Ecto neural progenitor cell (in vitro differentiated cells): ENCODE data around the gene IGSF9B.
A peak's percentile ranks its signal among the peaks of the same experiment; 100 is the strongest.
"Not testable (repeated sequence)": the region's sequence is repeated elsewhere in the genome, so short reads cannot be mapped to it uniquely, and the experiment has no call there.

Source experiments
- DNase-seq: peaks from one replicate; pipeline ENCODE4 v3.0.0-alpha.2; 2018; ENCODE audit warnings: low spot score

The IGSF9B gene

GRCh38 chr11:133956650-133957633, at the start of gene IGSF9B:
Gene IGSF9B (minus strand): TSS chr11:133956968. CDS start chr11:133956754, 214 bp downstream.
- DNase-seq: peak; percentile 94

DNA sequence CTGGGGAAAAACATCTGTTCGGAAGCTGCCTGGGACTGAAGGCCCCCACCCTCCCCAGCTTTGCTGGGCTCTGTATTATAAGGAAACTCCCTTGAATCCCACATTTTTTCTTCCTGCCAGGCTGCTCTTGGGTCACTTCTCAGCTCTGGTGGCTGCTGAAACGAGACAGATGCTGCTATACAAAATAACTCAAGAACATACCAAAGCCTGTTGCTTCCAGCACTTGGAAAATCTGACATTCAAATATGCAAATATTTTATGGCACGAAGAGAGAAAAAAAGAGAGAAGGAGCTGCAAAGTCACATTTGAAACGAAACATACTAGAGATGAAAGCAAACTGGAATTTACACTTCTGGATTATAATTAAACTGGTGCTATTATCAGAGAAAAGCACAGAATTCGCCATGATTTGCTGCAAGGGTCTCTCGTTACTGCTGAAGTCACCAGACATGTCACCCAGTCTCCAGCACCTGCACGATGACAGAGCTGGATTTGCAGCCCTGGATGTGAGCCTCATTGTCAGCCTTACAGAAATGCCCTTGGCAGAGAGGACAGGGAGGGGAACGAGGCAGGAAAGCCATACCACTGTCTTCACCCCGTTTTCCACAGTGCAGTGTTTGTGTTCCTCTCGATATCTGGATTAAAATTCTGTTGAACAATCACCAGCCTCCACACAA, 47.9 kb upstream of the IGSF9B start:
- no peak for DNase-seq

- DNase-seq: no peak
These were observed 47.2 kb upstream of the IGSF9B start for GRCh38 chr11:134003792-134004495.

DNA sequence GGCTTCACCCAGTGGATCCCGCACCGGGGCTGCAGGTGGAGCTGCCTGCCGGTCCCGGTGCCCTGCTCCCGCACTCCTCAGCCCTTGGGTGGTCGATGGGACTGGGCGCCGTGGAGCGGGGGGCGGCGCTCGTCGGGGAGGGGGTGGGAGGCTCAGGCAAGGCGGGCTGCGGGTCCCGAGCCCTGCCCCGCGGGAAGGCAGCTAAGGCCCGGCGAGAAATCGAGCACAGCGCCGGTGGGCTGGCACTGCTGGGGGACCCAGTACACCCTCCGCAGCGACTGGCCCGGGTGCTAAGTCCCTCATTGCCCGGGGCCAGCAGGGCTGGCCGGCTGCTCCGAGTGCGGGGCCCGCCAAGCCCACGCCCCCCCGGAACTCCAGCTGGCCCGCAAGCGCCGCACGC, 46.1 kb upstream of the IGSF9B start:
- not testable (repeated sequence) for DNase-seq

GRCh38 chr11:134002338-134002737, 45.6 kb upstream of the IGSF9B start:
- DNase-seq: not testable (repeated sequence)

GRCh38 chr11:134001596-134001995, 44.8 kb upstream of the IGSF9B start:
- DNase-seq: no peak

GRCh38 chr11:134001088-134001487, 44.3 kb upstream of the IGSF9B start:
- no peak for DNase-seq

DNA sequence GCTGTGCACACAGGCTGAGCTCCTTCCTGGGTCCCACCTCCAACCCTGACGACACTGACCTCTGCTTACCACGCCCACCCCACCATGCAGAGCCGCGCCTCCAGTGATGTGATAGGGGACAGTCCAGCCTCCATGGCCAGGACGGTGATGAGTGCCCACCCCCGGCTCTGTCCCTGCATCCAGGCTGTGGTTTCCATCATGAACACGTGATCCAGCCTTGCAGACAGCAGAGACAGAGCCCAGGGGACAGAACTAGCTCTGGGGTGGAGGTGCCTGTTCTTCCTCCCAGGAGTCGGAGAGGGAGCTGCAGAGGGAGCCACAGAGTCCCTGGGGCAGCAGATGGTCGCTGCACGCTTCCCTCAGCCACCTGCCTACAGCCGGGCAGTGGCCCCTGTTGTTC, 42.6 kb upstream of the IGSF9B start:
- no peak for DNase-seq

DNA sequence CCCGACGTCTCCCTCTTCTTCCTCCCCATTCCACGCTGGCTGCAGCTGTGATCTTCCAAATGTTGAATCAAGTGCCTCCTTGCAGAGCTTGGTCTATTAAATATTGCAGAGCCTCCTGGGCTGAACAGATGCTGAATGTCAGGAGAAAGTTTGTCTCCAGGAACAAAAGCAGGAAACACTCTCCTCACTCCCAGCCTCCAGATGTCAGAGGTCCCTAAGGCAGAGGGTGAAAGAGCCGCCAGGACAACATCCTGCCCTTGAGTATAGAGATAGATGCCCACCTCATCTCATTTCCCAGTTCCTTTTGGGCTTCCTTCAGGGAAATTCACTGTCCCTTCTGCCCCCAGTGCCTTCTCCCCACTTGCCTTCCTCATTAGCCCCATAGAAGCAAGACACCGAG, 40.8 kb upstream of the IGSF9B start:
- no peak for DNase-seq

- no peak for DNase-seq
These were observed 39.9 kb upstream of the IGSF9B start for GRCh38 chr11:133996671-133997070.

- no peak for DNase-seq
These were observed 38.3 kb upstream of the IGSF9B start for GRCh38 chr11:133995066-133995465.

- DNase-seq: no peak
These were observed 37.2 kb upstream of the IGSF9B start for GRCh38 chr11:133993921-133994320.

- no peak for DNase-seq
These were observed 36.3 kb upstream of the IGSF9B start for GRCh38 chr11:133993107-133993506.

- no peak for DNase-seq
These were observed 35.4 kb upstream of the IGSF9B start for GRCh38 chr11:133992121-133992520.

DNA sequence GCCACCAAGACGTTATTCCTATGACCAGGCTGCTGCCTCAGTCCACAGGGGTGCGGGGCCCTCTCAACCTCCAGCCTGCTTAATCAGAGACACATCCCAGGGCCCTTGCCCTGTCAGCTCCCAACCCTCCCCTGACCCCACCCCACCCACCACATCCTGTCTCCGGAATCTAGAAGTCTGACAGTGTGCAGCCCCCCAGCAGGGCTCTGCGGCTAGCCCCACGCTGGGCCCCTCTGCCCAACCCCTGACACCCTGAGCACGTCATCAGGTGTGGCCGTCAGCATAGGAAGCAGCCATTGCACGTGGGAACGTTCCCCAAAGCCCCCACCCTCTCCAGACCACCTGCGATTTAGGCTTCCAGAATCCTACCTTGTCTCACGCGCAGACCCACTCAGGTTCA, 34.3 kb upstream of the IGSF9B start:
- no peak for DNase-seq

GRCh38 chr11:133990501-133990900, 33.7 kb upstream of the IGSF9B start:
- DNase-seq: no peak

GRCh38 chr11:133988686-133989410, 32.1 kb upstream of the IGSF9B start:
- no peak for DNase-seq

DNA sequence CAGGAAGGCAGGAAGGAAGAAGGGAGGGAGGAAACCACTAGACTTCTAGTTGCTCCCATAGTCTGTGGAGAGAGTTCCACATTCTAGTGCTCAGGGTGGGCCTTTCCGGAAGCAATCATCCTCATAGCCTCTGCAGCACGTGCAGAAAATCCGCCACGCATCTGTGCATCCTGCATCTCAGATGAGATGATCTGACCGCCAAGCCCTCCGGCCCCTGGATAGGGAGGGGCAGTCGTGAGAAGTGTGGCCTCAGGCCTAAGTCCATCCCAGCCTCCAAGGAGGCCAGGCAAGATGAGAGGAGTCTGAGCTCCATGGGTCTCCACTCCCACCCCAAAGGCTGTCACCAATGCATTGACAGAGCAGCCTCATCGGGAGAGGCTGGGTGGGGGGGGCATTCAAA, 30.4 kb upstream of the IGSF9B start:
- DNase-seq: no peak

DNA sequence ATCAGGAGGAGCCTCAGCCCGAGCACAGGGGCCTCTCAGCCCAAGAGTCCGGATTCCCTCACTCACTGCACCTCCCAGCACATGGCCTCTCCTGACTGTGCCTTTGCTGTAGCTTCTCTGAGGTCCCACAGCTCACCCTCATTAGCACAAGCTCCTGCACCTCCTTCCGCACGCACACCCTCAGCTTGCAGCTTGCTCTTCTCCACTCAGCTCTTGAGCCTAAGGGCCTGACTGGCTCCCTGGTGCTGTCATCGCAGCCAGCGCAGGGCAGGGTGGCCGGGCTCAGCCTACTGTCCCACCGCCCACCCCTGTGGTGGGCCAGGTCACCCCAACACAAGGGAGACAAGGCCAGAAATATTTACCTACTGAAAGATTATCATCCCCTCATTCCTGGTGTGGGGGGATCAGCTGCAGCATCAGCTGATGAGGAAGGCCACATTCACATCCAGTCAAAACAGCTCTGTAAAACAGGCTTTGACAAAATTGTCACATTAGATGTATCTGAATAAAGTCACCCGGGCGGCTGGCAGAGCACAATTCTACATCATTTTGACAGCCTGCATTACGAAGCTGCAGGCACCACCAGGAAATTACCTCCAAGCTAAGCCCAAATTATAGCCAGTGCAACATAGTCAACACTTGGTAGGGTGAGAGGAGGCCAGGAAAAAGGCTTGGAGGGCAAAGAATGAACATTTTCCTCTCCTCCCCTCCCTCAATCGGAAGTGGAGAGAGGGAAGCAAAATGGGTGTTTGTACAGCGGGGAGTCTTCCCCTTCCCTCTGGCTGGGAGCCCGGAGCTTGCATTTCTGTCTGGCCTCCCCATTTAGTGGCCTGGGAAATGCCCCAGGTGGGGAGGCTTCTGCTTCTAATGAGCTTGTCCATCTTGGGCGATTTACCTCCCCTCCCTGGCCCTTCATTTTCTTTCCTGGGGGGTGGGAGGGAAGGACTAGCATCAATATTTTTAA, 29.5 kb upstream of the IGSF9B start:
- DNase-seq: no peak

DNA sequence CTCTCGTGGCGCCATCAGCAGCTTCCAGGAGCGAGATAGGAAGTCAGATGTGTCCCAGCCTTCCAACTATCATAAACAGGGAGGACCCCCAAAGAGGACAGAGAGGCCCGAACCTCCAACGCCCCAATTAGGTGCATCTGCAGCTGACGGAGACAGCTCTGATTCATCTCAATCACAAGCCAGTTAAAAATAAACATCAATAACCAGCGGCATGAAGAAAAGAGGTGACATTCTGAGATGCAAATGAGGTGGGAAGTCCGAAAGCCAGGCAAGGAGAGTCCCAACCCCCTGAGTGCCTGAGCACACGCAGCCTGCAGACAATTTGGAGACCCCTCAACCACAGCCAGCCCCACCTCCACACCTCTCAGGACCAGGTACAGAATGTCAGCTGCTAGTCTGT, 28.1 kb upstream of the IGSF9B start:
- no peak for DNase-seq
